ENCODE data around the gene SPEN.
A peak's percentile ranks its signal among the peaks of the same experiment; 100 is the strongest.
"Not testable (repeated sequence)": the region's sequence is repeated elsewhere in the genome, so short reads cannot be mapped to it uniquely, and the experiment has no call there.

Gene SPEN

GRCh38 chr1:15803380-15803779, 44.1 kb upstream of the SPEN start:
- TF ChIP-seq, protein P1, sequence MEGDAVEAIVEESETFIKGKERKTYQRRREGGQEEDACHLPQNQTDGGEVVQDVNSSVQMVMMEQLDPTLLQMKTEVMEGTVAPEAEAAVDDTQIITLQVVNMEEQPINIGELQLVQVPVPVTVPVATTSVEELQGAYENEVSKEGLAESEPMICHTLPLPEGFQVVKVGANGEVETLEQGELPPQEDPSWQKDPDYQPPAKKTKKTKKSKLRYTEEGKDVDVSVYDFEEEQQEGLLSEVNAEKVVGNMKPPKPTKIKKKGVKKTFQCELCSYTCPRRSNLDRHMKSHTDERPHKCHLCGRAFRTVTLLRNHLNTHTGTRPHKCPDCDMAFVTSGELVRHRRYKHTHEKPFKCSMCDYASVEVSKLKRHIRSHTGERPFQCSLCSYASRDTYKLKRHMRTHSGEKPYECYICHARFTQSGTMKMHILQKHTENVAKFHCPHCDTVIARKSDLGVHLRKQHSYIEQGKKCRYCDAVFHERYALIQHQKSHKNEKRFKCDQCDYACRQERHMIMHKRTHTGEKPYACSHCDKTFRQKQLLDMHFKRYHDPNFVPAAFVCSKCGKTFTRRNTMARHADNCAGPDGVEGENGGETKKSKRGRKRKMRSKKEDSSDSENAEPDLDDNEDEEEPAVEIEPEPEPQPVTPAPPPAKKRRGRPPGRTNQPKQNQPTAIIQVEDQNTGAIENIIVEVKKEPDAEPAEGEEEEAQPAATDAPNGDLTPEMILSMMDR (IDR thresholded peaks at IDR 0.05; ENCODE audit: extremely low read depth, insufficient read depth, missing control alignments): peak; percentile 50
- in situ Hi-C loops (cut with MboI; ENCODE audit: low pct_unique_long_range_greater_than_20kb, low sequenced_read_pairs, unreplicated experiment): no loop called here
- peak; percentile 55 for DNase-seq (ENCODE audit: low spot score)

- TF ChIP-seq, protein P1 (IDR thresholded peaks at IDR 0.05; ENCODE audit: extremely low read depth, insufficient read depth, missing control alignments): no peak
- no peak for DNase-seq (ENCODE audit: low spot score)
- in situ Hi-C loops (cut with MboI; ENCODE audit: low pct_unique_long_range_greater_than_20kb, low sequenced_read_pairs, unreplicated experiment): no loop called here
Observed at GRCh38 chr1:15804060-15804459, 43.4 kb upstream of the SPEN start.

DNA sequence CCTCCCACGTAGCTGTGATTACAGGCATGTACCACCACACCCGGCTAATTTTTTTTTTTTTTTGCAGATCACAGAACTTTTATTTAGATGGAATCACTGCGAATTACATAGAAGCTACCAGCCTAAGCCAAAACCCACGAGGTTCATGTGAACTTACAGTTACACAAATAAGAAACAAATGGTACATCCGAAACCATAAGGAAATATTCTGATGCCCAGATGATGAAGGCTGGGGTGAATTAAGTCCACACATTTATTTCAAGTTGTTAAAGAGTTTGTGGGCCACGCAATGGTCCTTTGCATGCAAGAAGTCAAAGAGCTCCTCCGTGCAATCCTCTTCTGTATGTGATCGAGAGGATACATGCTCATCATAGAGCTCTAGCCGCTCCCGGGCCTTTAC, 40.4 kb upstream of the SPEN start:
- DNase-seq (ENCODE audit: low spot score): no peak
- in situ Hi-C loops (cut with MboI; ENCODE audit: low pct_unique_long_range_greater_than_20kb, low sequenced_read_pairs, unreplicated experiment): no loop called here
- TF ChIP-seq, protein P1 (IDR thresholded peaks at IDR 0.05; ENCODE audit: extremely low read depth, insufficient read depth, missing control alignments): no peak

GRCh38 chr1:15807549-15807948, 40.0 kb upstream of the SPEN start, which contains the start of gene UQCRHL:
UQCRHL (minus strand) TSS chr1:15807649; CDS start chr1:15807649, 0 bp downstream.
- in situ Hi-C loops (cut with MboI; ENCODE audit: low pct_unique_long_range_greater_than_20kb, low sequenced_read_pairs, unreplicated experiment): not testable (repeated sequence)

DNA sequence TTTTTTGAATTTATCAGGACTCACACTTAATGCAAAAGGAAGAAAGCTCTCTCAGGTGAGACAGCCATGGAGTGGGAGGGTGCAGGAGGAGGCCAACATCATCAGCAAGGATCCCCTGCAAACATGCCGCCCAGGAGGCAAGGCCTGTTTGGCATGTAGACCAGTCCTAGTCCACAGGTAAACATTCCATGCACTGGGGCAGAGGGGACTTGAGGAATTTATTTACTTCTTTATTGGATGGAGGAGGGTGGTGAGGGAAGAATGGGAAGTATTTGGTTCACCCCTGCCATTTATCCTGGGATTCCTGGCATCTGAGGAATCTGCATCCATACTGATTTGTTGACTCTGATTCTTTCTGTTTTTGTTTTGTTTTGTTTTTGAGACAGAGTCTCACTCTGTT, 38.6 kb upstream of the SPEN start:
- in situ Hi-C loops (cut with MboI; ENCODE audit: low pct_unique_long_range_greater_than_20kb, low sequenced_read_pairs, unreplicated experiment): no loop called here
- TF ChIP-seq, protein P1 (IDR thresholded peaks at IDR 0.05; ENCODE audit: extremely low read depth, insufficient read depth, missing control alignments): no peak
- no peak for DNase-seq (ENCODE audit: low spot score)

More at GRCh38 chr1:15807549-15807948, 40.0 kb upstream of the SPEN start, which contains the start of gene UQCRHL:
- DNase-seq (ENCODE audit: low spot score): not testable (repeated sequence)

DNA sequence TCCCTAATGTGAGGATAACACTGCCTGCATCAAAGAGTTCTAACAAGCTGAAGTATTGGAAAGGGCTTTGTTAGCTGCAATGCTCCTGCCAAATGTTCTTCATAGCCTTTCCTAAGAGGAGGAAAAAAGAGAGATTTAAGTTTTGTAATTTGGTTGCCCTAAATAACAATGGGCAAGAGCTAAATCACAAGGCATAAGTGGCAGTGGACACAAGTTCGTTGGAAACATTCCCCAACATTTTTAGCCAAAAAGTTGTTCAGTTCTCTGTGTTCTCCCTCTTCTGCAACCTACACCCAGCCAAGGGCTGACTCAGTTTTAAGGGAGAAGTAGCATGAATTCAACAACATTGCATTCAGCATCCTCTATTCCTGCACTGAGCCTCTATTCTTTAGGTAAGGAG, 37.4 kb upstream of the SPEN start:
- TF ChIP-seq, protein P1 (IDR thresholded peaks at IDR 0.05; ENCODE audit: extremely low read depth, insufficient read depth, missing control alignments): no peak
- no peak for DNase-seq (ENCODE audit: low spot score)
- in situ Hi-C loops (cut with MboI; ENCODE audit: low pct_unique_long_range_greater_than_20kb, low sequenced_read_pairs, unreplicated experiment): loop anchor here (10.0 kb wide), 1 partner anchor 185 kb away; no protein-coding TSS in a partner anchor

DNA sequence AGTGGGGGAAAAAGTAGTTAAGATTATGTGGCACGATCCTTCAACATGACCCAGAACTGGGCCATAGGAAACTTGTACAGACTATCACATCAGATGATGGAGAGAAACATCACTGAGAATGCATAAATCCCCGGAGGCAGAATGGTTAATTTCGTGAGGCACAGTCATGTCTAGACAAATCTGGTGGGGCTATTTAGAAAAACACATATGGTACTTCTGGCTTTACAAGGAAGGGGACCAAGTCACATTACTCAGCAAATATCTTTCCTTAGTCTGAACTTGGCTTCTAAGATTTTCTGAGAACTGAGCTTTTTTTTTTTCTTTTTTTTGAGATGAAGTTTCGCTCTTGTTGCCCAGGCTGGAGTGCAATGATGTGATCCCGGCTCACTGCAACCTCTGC, 30.8 kb upstream of the SPEN start:
- DNase-seq (ENCODE audit: low spot score): no peak
- in situ Hi-C loops (cut with MboI; ENCODE audit: low pct_unique_long_range_greater_than_20kb, low sequenced_read_pairs, unreplicated experiment): loop anchor here (10.0 kb wide), 1 partner anchor 178 kb away; no protein-coding TSS in a partner anchor
- TF ChIP-seq, protein P1 (IDR thresholded peaks at IDR 0.05; ENCODE audit: extremely low read depth, insufficient read depth, missing control alignments): no peak
